Mesendoderm (in vitro differentiated cells): Measurements from ENCODE around the gene TMEM131.
"Not testable (repeated sequence)": the region's sequence is repeated elsewhere in the genome, so short reads cannot be mapped to it uniquely, and the experiment has no call there.

ENCODE experiments used
- DNase-seq: peaks from one replicate; pipeline ENCODE4 v3.0.0; 2013
- H2AK5ac ChIP-seq: 2 replicates; pipeline ENCODE4 v1.6.1; 2013; ENCODE audit warnings: low read length, inconsistent platforms
- H2BK120ac ChIP-seq: 2 replicates; pipeline ENCODE4 v1.6.1; 2013; ENCODE audit warnings: low read depth, mild to moderate bottlenecking, low read length, moderate library complexity, mixed read lengths
- H2BK15ac ChIP-seq: replicated peaks from 2 replicates; pipeline ENCODE4 v1.6.1; 2013; ENCODE audit warnings: low read depth, mild to moderate bottlenecking, moderate library complexity
- H2BK5ac ChIP-seq: 2 replicates; pipeline ENCODE4 v1.6.1; 2013; ENCODE audit warnings: low read length, inconsistent platforms
- H3K18ac ChIP-seq: 2 replicates; pipeline ENCODE4 v1.6.1; 2013; ENCODE audit warnings: mild to moderate bottlenecking, low read length, mixed read lengths
- H3K23ac ChIP-seq: one replicate; pipeline ENCODE4 v1.6.1; 2013; ENCODE audit warnings: low read length
- H3K27ac ChIP-seq: 2 replicates; pipeline ENCODE4 v1.5.1; 2013; ENCODE audit warnings: low read depth, mild to moderate bottlenecking, inconsistent platforms, low read length, moderate library complexity
- H3K27me3 ChIP-seq: 2 replicates; pipeline ENCODE4 v1.6.1; 2013; ENCODE audit warnings: low read length, control low read depth, mild to moderate bottlenecking, inconsistent platforms; ENCODE audit not compliant: insufficient read depth, poor library complexity
- H3K36me3 ChIP-seq: 2 replicates; pipeline ENCODE4 v1.6.1; 2013; ENCODE audit warnings: low read length, inconsistent platforms; ENCODE audit not compliant: control insufficient read depth, insufficient read depth
- H3K4ac ChIP-seq: one replicate; pipeline ENCODE4 v1.6.1; 2013; ENCODE audit warnings: low read depth, mild to moderate bottlenecking, low read length, moderate library complexity
- H3K4me1 ChIP-seq: 2 replicates; pipeline ENCODE4 v1.6.1; 2013; ENCODE audit warnings: low read depth, low read length, inconsistent platforms; ENCODE audit not compliant: control insufficient read depth
- H3K4me2 ChIP-seq: 2 replicates; pipeline ENCODE4 v1.6.1; 2013; ENCODE audit warnings: low read length
- H3K4me3 ChIP-seq: 2 replicates; pipeline ENCODE4 v1.5.1; 2013; ENCODE audit warnings: mild to moderate bottlenecking, low read length
- H3K56ac ChIP-seq: one replicate; pipeline ENCODE4 v1.6.1; 2013; ENCODE audit warnings: low read length
- H3K79me1 ChIP-seq: 2 replicates; pipeline ENCODE4 v1.6.1; 2013; ENCODE audit warnings: low read length, inconsistent platforms
- H3K79me2 ChIP-seq: 2 replicates; pipeline ENCODE4 v1.6.1; 2013; ENCODE audit warnings: mild to moderate bottlenecking, low read length; ENCODE audit not compliant: control insufficient read depth, insufficient read depth
- H3K9ac ChIP-seq: 2 replicates; pipeline ENCODE4 v1.6.1; 2013; ENCODE audit warnings: low read length, inconsistent platforms
- H4K5ac ChIP-seq: one replicate; pipeline ENCODE4 v1.6.1; 2013; ENCODE audit warnings: low read length
- H4K8ac ChIP-seq: one replicate; pipeline ENCODE4 v1.6.1; 2013; ENCODE audit warnings: low read depth, mild to moderate bottlenecking, control low read depth, low read length, moderate library complexity
- WGBS: extraction: QIAGEN DNeasy Blood & Tissue Kit; methylation state at CpG from one replicate; pipeline ENCODE4 v1.1.7; 2013; ENCODE audit warnings: low lambda C conversion rate, missing lambda C conversion rate; ENCODE audit not compliant: insufficient coverage; ENCODE audit errors: extremely low coverage; 5-methylcytosine and 5-hydroxymethylcytosine counted together

The TMEM131 gene

GRCh38 chr2:97861177-97861576, 134.6 kb downstream of the TMEM131 start:
- Histone ChIP-seq H3K4me2 (no peak overlapping the region), H3K56ac (no peak overlapping the region), H3K79me1 (peaks cover 4% of the 10 kb centered on the region), H2AK5ac (no peak overlapping the region), H3K36me3 (no peaks in the 10 kb centered on the region), H3K27ac (no peak overlapping the region), H3K4me3 (no peak overlapping the region), H4K8ac (no peak overlapping the region), H3K4me1 (no peaks in the 10 kb centered on the region), H3K4ac (no peak overlapping the region), H3K27me3 (no peaks in the 10 kb centered on the region), H3K9ac (no peak overlapping the region), H2BK120ac (no peak overlapping the region), H2BK15ac (no peak overlapping the region), H4K5ac (no peak overlapping the region), H3K18ac (no peak overlapping the region), H2BK5ac (no peak overlapping the region), H3K23ac (no peak overlapping the region), H3K79me2 (no peaks in the 10 kb centered on the region)
- no CpG with 5 or more reads among the region's 2 CpGs for WGBS
- no peak for DNase-seq

GRCh38 chr2:97858442-97858841, 137.3 kb downstream of the TMEM131 start:
- no peaks in the 10 kb centered on the region for H3K4me1 ChIP-seq
- H3K18ac ChIP-seq = no peak overlapping the region
- no peak overlapping the region for H4K5ac ChIP-seq
- no peak overlapping the region for H2BK15ac ChIP-seq
- no peak overlapping the region for H2BK120ac ChIP-seq
- H3K4ac ChIP-seq = no peak overlapping the region
- H3K79me2 ChIP-seq = no peaks in the 10 kb centered on the region
- H3K27ac ChIP-seq = no peak overlapping the region
- no peaks in the 10 kb centered on the region for H3K79me1 ChIP-seq
- H3K9ac ChIP-seq = no peak overlapping the region
- no peak overlapping the region for H2BK5ac ChIP-seq
- H3K36me3 ChIP-seq = no peaks in the 10 kb centered on the region
- no peaks in the 10 kb centered on the region for H3K27me3 ChIP-seq
- no peak overlapping the region for H4K8ac ChIP-seq
- H3K4me2 ChIP-seq = no peak overlapping the region
- no peak overlapping the region for H3K56ac ChIP-seq
- H3K23ac ChIP-seq = no peak overlapping the region
- no CpG with 5 or more reads among the region's 3 CpGs for WGBS
- no peak overlapping the region for H3K4me3 ChIP-seq
- no peak overlapping the region for H2AK5ac ChIP-seq
- peak; percentile 79 for DNase-seq

- WGBS = no CpG with 5 or more reads among the region's 2 CpGs
- Histone ChIP-seq H3K27ac (no peak overlapping the region), H3K4ac (no peak overlapping the region), H3K23ac (no peak overlapping the region), H3K4me3 (no peak overlapping the region), H3K36me3 (no peaks in the 10 kb centered on the region), H4K5ac (no peak overlapping the region), H3K27me3 (no peaks in the 10 kb centered on the region), H3K56ac (no peak overlapping the region), H3K4me2 (no peak overlapping the region), H3K9ac (no peak overlapping the region), H2BK5ac (no peak overlapping the region), H3K18ac (no peak overlapping the region), H2BK15ac (no peak overlapping the region), H2BK120ac (no peak overlapping the region), H3K79me1 (no peaks in the 10 kb centered on the region), H4K8ac (no peak overlapping the region), H3K4me1 (no peaks in the 10 kb centered on the region), H3K79me2 (no peaks in the 10 kb centered on the region), H2AK5ac (no peak overlapping the region)
- DNase-seq = no peak
These were observed 138.2 kb downstream of the TMEM131 start for GRCh38 chr2:97857553-97857952.

- not testable (repeated sequence) for H3K23ac ChIP-seq, H3K36me3 ChIP-seq, H4K5ac ChIP-seq, DNase-seq, H3K27me3 ChIP-seq, H3K4me1 ChIP-seq, H3K79me1 ChIP-seq, H2BK5ac ChIP-seq, H2BK15ac ChIP-seq, H3K56ac ChIP-seq, H3K27ac ChIP-seq, H3K4ac ChIP-seq, H4K8ac ChIP-seq, H3K9ac ChIP-seq, H3K79me2 ChIP-seq, H3K18ac ChIP-seq, H3K4me2 ChIP-seq, H3K4me3 ChIP-seq, H2AK5ac ChIP-seq, H2BK120ac ChIP-seq
- WGBS = no CpG with 5 or more reads among the region's 4 CpGs
These were observed 142.7 kb downstream of the TMEM131 start for GRCh38 chr2:97853057-97853456.

- Histone ChIP-seq H3K36me3 (no peaks in the 10 kb centered on the region), H3K79me1 (peaks cover 1% of the 10 kb centered on the region), H3K27me3 (no peaks in the 10 kb centered on the region), H2BK5ac (no peak overlapping the region), H3K4ac (no peak overlapping the region), H2AK5ac (no peak overlapping the region), H3K18ac (no peak overlapping the region), H3K9ac (no peak overlapping the region), H3K4me1 (no peaks in the 10 kb centered on the region), H4K8ac (no peak overlapping the region), H2BK120ac (no peak overlapping the region), H2BK15ac (no peak overlapping the region), H3K27ac (no peak overlapping the region), H3K79me2 (no peaks in the 10 kb centered on the region), H3K4me2 (no peak overlapping the region), H3K56ac (no peak overlapping the region), H4K5ac (no peak overlapping the region), H3K23ac (no peak overlapping the region), H3K4me3 (no peak overlapping the region)
- DNase-seq = no peak
- no CpG with 5 or more reads among the region's 5 CpGs for WGBS
These were observed 144.6 kb downstream of the TMEM131 start for GRCh38 chr2:97851172-97851571.

- Histone ChIP-seq H3K27me3 (no peaks in the 10 kb centered on the region), H3K79me1 (peaks cover 3% of the 10 kb centered on the region)
- no peak for DNase-seq
These were observed 145.7 kb downstream of the TMEM131 start for GRCh38 chr2:97849881-97850528.

More at GRCh38 chr2:97849881-97850528, 145.7 kb downstream of the TMEM131 start:
- WGBS = no CpG with 5 or more reads among the region's 3 CpGs
- Histone ChIP-seq H3K23ac (no peak overlapping the region), H3K56ac (no peak overlapping the region), H2BK120ac (no peak overlapping the region), H3K4me2 (no peak overlapping the region), H3K79me2 (no peaks in the 10 kb centered on the region), H3K9ac (no peak overlapping the region), H3K27ac (no peak overlapping the region), H3K4me3 (no peak overlapping the region), H3K18ac (no peak overlapping the region), H4K8ac (no peak overlapping the region), H2AK5ac (no peak overlapping the region), H3K36me3 (no peaks in the 10 kb centered on the region), H2BK5ac (no peak overlapping the region), H3K4me1 (no peaks in the 10 kb centered on the region), H2BK15ac (no peak overlapping the region), H4K5ac (no peak overlapping the region), H3K4ac (no peak overlapping the region)
